NCI-H146 treated with DMSO at 0.1 percent for 48 hours (cell line): ENCODE measurements around the gene TSPAN4.

ENCODE experiments used
- DNase-seq: peaks from one replicate; lab custom pipeline; 2025; ENCODE audit not compliant: unreplicated experiment; lab: John Stamatoyannopoulos, UW

Gene TSPAN4

GRCh38 chr11:842370-843002 is at the start of gene TSPAN4, which contains the start of gene POLR2L:
TSPAN4 (plus strand) TSS chr11:842852; CDS start chr11:850305, 7,453 bp downstream.
POLR2L (minus strand) TSS chr11:842529; CDS start chr11:842508, 21 bp downstream.
- DNase-seq = peak; percentile 61

DNA sequence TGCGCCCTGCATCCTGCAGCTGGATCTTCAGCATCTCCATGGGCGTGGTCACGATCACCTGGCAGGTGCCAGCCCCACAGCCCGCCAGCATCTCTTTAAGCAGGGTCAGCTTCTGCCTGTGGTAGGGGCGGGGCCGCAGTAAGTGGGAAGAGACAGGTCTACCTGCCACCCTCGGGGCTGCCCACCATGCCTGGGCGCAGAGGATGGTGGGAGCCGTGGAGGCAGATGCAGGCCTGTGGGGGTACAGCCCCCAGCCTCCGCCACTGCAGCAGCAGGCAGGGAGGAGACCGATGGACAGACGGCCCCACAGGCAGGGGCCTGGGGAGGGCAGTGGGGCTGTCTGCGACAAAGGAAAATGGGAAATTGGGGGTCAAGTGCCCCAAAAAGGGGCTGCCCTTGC is 49.8 kb upstream of the TSPAN4 start:
- DNase-seq = no peak

DNA sequence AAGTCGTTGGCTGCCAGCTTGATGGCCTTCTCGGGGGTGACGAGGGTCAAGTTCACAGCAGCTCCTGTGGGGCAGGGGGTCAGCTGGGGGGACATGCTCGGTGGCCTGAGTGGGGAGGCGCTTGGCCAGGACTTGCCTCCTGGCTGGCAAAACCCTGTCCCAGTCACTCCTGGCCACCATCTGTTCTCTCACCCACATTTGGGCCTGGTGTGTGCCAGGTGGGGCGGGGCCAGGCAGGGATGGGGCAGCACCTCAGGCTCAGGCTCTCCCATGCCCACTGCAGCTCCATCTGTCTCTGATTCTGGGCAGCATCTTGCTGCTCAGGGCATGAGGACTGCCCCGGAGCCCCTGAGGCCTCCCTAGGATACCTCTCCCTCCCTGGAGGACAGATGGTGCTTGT is 49.1 kb upstream of the TSPAN4 start:
- no peak for DNase-seq

GRCh38 chr11:794013-794765 is 48.5 kb upstream of the TSPAN4 start:
- no peak for DNase-seq

- no peak for DNase-seq
These were observed 47.7 kb upstream of the TSPAN4 start for GRCh38 chr11:794766-795633.

- no peak for DNase-seq
These were observed 46.8 kb upstream of the TSPAN4 start for GRCh38 chr11:795634-796564.

GRCh38 chr11:796565-797295 is 45.9 kb upstream of the TSPAN4 start:
- DNase-seq = no peak

DNA sequence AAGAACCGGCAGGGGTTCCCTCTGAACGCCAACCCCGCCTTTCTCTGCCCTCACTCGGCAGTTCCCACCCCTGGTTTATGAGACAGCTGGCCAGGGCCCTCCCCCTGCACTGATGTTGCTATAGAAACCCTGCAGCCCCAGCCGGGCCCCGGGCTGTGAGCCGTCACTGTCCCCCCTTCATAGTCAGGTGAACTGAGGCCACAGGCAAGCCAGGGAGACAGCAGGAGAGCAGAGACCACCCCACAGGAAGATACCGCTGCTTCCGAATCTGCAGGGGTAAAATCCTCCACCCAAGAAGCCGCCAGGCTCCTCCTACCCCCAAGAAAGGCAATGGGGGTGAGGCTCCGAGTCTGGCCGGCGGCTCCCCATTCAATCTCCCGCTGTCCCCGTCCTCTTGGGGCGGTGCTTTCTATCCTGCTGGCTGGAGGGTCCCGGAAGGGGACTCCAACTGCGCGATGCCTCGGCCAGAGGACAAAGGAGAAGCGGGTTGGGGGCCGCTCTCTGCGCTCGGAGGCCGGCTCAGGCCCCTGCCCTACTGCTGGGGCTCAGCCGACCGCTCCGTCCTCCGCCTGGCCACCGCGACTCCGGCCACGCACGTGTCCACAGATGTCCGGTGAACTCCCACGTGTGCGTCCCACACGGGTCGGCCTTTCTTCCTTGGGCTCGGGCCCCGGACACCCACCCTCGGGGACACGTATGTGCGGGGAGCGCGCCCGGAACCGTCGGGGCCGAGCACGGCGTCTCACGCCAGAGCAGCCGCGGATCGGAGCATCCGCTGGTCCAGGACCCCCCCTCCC is 45.2 kb upstream of the TSPAN4 start:
- peak; percentile 79 for DNase-seq

- DNase-seq = peak; percentile 57
These were observed 44.4 kb upstream of the TSPAN4 start, which contains the start of gene SLC25A22 for GRCh38 chr11:798093-798713. SLC25A22 (minus strand) TSS chr11:798281; CDS start chr11:795006, 3,275 bp downstream.

DNA sequence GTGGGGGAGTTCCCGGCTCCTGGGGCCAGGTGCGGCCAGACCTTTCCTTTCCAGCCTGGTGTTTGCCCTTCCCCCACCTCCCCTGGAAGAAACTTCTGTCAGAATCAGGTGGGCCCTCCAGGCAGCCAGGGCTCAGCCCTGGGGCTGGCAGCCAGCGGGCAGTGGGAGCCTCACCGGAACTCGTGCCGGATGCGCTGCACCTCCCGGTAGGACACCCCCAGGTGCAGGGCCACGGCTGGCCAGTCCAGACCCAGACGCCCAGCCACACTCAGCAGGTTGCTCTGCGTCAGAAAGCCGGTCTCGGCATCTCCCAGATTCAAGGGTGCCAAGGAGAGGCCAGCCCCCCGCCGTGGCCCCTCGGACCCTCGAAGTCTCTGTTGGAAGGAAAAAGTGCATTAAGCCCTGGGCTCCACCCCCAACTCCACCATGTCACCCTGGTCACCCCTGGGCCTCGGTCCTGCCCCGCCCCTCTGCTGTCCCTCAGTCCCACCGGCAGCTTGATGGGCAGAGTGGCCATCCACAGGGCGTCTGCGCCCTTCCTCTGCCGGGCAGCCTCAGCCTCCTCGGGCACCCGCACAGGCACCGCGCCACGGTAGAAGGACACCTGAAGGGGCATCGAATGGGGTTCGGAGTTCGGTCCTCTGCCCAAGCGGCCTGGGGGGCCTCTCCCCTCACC is 42.9 kb upstream of the TSPAN4 start:
- no peak for DNase-seq

- DNase-seq = no peak
These were observed 42.2 kb upstream of the TSPAN4 start for GRCh38 chr11:800473-800872.

GRCh38 chr11:801097-801780 is 41.4 kb upstream of the TSPAN4 start:
- DNase-seq = no peak

- no peak for DNase-seq
These were observed 40.5 kb upstream of the TSPAN4 start for GRCh38 chr11:802018-802617.

DNA sequence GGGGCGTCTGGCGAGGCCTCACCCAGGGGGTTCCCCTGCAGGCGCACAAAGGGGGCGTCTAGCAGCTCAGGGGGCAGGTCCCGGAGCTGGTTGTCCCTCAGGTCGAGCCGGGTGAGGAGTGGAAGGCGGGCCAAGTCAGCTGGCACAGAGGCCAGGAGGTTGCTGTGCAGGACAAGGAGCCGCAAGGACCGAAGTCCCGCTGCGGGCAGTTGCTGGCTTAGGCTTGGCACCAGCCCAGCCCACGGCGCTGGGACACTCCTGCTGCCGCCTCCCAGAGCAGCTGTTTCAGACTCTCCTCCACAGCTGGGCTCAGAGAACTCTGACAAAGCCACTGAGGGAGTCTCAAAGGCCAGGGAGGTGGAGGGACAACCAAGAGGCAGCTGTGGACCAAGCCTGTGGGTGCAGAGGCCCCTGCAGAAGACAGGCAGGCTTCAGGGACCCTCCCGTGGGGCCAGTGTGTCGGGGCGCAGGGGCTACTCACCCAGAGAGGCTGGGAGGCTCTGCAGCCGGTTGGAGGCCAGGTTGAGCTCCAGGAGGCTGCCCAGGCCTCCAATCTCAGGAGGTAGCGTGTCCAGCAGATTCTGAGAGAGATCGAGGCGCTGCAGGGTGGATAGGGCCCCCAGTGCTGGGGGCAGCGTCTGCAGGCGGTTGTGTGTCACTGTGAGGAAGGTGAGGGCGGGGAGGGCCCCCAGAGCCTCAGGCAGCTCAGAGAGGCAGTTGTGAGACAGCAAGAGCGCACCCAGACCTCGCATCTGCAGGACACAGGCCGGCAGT is 39.8 kb upstream of the TSPAN4 start:
- DNase-seq = no peak

- no peak for DNase-seq
These were observed 39.2 kb upstream of the TSPAN4 start for GRCh38 chr11:803467-803742.
